ENCODE measurements around the gene SH2D1A. TPM values are rescaled to one million over a fixed set of nuclear protein-coding genes. Genes with fewer than 3 reads are reported as not detected.

The SH2D1A gene
- polyA plus RNA-seq, 1 of the 3 experiments (the other 2 are of a cell fraction), result not detected

- H3K27ac ChIP-seq (ENCODE audit: low read depth in 2 of 2, low read length in 1 of 2), result no peak overlapping the region
- ChIA-PET CTCF (no interaction called here), POLR2A (no interaction called here)
- H3K27me3 ChIP-seq (ENCODE audit: insufficient read depth), result no peaks in the 10 kb centered on the region
- no peaks in the 10 kb centered on the region for H3F3A ChIP-seq (replicated peaks; ENCODE audit: insufficient read depth)
- DNase-seq, result no peak
- WGBS (ENCODE audit: low lambda C conversion rate), result 31% methylated on average over 6 of the region's 6 CpGs
- H3K79me2 ChIP-seq (ENCODE audit: insufficient read depth), result no peaks in the 10 kb centered on the region
- H2AFZ ChIP-seq (ENCODE audit: low read depth), result no peak overlapping the region
- H3K4me1 ChIP-seq (ENCODE audit: control insufficient read depth in 1 of 2, insufficient read depth in 2 of 2, low read depth in 1 of 2, low read length in 1 of 2), result no peaks in the 10 kb centered on the region
- TF ChIP-seq USF1 (IDR thresholded peaks at IDR 0.05; ENCODE audit: borderline replicate concordance, low read depth) (no peak), MAX (IDR thresholded peaks at IDR 0.05; ENCODE audit: low read depth) (no peak), GABPA (IDR thresholded peaks at IDR 0.05; ENCODE audit: low read depth) (no peak), MEF2A (IDR thresholded peaks at IDR 0.05; ENCODE audit: borderline replicate concordance, low read depth) (no peak), NRF1 (IDR thresholded peaks at IDR 0.05; ENCODE audit: low read depth, low read length) (no peak), RCOR1 (IDR thresholded peaks at IDR 0.05; ENCODE audit: low read length) (no peak), FOXJ3 (CRISPR knock-in tag; IDR thresholded peaks at IDR 0.05) (no peak), USF2 (IDR thresholded peaks at IDR 0.05; ENCODE audit: borderline replicate concordance, low read depth, low read length) (no peak), FOXM1 (IDR thresholded peaks at IDR 0.05; ENCODE audit: low read depth) (no peak), GATA2 (CRISPR knock-in tag; IDR thresholded peaks at IDR 0.05) (no peak), MXI1 (IDR thresholded peaks at IDR 0.05; ENCODE audit: low read depth, low read length) (no peak), EZH2phosphoT487 (IDR thresholded peaks at IDR 0.05; ENCODE audit: borderline replicate concordance, low read depth) (no peak), ZBTB33 (IDR thresholded peaks at IDR 0.05; ENCODE audit: borderline replicate concordance, low read depth) (no peak), TCF12 (IDR thresholded peaks at IDR 0.05) (no peak), PBX3 (IDR thresholded peaks at IDR 0.05) (no peak), ELF1 (IDR thresholded peaks at IDR 0.05) (no peak)
- no peak overlapping the region for H3K4me2 ChIP-seq
- no peaks in the 10 kb centered on the region for H3K9me2 ChIP-seq
- H3K9me3 ChIP-seq, result no peaks in the 10 kb centered on the region
- no peaks in the 10 kb centered on the region for H4K20me1 ChIP-seq (ENCODE audit: insufficient read depth)
- H3K4me3 ChIP-seq (ENCODE audit: low read depth in 2 of 2, low read length in 1 of 2), result no peak overlapping the region
- no peaks in the 10 kb centered on the region for H3K36me3 ChIP-seq (replicated peaks in 1 of 2; ENCODE audit: control insufficient read depth in 1 of 2, insufficient read depth in 2 of 2, low read length in 1 of 2)
- no peak overlapping the region for H3K9ac ChIP-seq
These were observed 7.4 kb upstream of the SH2D1A start for GRCh38 chrX:124338733-124339514.
